Measurements from ENCODE around the gene METTL24.
"Not testable (repeated sequence)": the region's sequence is repeated elsewhere in the genome, so short reads cannot be mapped to it uniquely, and the experiment has no call there.

Gene METTL24

DNA sequence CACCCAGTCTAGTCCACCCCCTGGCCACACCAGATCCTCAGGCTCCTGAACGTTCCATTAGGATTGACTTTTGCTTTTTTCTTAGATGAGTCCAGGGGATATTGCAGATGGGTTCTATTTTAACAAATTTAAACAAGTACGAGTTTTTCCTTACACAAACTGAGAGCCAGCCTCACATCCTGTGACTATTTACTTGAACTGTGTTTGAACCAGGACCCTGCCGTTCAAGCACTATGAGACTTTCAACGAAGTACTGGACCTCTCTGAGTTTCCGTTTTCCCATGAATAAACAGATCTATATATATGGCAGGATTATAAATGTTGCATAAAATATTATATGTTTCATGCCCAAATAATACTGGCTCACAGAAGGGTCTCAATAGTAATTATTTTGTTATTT is 1.4 kb upstream of the METTL24 start:
- FAIRE-seq: no peak

DNA sequence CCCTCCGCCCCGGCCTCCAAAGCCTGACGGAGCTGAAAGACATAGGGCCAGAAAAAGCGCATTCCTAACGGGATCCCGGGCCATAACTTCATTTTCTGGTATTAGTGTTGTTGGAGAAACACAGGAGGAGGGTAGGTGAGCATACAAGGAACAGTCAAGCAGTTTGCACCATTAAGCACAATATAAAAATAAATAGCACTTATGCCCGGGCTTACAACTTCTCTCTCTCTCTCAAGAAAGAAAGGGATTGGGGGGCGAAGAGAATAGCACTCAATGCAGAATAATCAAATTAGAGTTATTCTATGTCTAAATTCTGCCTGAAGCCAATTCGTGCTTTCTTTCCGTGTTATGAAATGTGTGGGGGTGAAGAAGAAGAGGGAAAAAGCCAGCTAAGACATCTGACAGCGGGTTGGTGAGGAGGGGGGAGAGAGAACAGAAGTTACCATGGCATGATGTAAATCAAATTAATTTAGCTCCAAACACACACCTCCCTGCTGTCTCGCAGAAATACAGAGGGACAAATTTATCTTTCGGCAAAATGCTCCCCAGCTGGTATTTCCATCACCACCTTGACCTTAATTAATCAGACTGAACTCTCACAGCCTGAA is 508 bp upstream of the METTL24 start:
- no peak for FAIRE-seq

DNA sequence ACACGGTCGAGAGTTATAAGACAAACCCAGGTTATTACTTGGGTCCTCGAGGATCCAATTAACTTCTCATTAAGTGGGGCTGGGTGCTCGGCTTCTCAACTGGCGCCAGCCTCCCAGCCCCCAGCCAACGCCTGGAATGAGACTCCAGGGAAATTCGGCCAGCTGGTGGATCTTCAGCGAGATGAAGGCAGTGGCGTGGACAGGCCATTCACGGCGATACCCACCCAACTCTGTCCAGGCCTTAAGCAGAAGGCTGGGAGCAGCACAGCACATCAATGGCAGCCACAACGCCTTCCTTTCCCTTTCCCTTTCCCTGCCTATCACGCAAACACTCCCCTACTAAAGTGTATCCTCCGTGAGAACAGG is 868 bp downstream of the METTL24 start:
- FAIRE-seq: no peak

DNA sequence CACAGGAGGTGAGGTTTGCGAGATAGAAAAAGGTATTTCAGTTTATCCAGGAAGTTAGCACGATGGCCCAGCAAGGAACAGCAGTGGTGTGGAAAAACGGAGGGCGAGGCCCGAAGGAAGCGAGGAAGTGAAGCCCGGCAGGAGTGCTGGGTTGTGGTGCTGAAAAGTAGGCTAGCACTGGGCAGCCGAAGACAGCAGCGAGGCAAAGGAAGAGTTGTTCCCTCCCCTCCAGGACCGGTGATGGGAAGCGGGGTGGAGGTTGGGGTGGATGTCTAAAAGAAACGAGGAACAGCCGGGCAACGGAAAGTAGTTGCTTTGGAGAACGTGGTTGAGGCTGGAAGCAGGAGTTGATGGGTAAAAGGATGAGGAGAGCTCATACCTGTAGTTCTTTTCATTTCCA is 1.4 kb downstream of the METTL24 start:
- FAIRE-seq: no peak

DNA sequence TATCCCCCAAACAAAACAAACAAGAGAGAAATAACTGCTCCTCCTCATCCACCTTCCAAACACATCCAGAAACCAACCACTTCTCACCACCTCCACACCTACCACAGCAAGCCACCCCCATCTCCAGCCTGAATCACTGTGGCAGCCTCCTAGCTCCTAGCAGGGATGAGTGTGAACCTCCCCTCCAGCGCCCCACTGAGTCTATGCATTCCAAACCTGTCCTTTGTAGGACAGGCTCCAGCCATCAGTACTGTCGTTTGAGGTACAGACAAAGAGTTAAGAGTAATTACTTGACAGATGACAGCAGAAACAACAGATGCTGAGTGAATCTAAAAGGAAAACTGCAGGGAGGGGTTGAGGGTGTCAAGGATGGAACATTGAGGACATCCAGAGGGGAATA is 2.4 kb downstream of the METTL24 start:
- FAIRE-seq: no peak

DNA sequence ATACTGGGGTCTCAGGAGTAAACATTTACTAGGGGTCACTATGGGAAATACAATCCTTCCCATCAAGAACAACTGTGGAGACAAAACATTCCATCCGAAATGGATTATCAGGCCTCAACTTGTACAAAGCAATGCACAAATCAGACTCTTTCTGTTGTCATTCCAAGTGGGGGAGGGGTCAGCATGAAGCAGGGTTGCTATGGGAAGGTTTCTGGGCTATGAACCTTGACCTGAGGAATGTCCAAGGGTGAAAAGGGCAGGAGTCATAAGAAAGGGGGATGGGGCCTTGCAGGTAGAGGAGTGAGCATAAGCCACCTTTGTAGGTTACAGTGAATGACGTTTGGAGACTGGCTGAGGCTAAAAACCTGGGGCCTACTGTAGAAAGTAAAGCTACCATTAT is 3.1 kb downstream of the METTL24 start:
- no peak for FAIRE-seq

DNA sequence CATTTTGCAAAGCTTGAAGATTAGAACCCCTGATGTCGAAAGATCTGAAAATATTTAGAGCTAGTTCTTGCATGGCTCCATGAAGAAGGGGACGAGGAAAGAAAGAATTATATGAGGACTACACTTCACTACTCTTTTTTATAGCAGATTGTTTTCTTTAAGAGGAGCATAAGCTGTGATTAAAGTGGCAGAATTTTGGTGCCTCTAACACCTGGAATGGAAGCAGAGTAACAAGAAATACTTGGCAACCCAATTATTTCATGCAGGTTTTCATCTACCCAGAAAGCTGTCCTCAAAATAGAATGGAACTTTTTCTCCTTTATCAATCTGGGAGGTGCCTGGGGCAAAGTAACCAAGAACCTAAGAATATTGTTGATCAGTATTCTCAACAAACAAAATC is 4.0 kb downstream of the METTL24 start:
- FAIRE-seq: no peak

DNA sequence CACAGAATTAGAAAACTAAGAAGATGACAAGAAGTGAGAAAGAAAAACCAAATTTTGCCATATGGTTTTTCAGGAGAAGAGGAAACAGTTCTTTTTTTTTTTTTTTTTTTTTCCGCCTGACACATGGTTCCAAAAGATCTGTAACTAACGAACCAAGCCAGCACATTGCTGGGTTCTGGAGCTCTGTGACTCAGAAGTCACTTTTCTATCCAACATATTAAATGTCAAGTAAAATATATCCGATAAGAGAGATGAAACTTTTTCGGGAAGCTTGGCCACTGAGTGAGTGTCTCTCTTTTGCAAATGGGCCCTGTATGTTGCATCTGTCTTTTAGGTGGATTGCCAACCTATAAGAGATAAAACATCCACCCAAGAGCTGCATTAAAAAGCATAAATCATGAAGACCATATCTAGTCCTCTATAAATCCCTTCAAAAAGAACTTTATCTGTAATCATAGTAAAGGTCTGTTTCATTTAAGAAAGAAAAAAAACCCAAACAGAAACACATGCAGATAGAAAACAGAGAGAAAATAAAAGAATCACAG is 4.6 kb downstream of the METTL24 start:
- no peak for FAIRE-seq

DNA sequence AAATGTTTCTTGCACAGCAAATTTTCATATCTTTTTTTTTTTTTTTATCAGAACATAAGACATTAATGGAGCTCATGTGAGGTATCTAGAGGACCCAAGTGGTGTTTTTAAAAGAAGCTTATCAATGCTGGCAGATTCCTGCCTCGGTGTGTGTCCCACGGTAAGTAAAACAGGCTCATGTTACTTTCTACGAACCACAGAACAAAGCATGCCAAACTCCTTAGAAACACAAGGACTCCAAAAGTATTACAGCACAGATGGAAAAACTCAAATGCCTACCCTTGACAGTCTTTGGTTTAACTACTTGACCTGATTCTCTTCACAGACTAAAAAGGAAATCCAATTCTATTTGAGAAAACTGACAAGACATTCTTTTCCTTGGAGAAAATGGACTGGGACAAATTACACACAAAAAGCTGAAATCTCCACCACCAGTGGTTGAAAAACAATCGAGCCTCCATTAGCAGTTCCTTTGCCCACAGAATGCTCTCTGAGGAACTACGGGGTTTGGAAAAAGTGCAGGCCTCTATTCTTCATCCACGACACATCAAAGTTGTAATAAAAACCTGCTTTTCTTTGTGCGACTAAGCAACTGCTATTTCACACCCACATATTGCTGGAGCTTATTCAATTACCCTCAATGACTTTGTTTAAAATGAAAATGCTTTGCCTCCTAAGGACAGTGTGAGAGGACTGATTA is 5.4 kb downstream of the METTL24 start:
- no peak for FAIRE-seq

DNA sequence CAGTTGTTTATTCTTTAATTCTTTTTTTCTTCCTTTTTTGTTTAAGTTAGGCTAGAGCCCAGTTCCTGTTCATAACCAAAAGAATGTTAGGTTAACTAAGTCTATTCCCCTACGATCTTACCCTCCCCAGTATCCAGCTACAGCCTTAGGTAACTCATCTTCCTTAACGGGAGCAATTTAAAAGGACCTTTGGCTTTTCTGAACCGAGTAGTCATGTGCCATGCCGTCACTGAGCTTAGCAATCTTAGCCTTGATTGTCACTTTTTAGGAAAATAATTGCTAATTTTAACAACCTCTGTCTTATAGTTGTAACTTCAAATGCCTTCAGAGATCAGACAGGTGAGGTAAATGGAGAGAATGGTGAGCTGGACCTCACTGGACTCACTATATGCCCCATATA is 6.2 kb downstream of the METTL24 start:
- no peak for FAIRE-seq

DNA sequence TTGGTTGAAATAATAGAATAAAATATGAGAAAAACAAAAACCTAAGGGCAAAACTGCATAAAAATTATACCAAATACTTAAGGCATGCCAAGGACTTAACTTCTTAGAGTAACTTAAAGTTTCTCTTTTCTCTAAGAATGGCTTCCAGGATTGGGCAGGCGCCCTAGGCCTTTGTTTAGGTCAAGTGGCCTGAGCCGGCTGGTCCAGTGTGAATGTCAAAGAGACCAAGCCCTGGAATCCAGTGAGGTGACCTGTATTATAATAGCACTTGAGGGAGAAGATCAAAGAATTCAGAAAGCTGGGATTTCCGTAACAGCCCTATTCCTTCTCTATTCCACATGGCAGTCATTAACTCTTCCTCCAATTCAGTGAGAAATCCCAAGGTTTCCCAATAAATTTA is 6.6 kb downstream of the METTL24 start:
- no peak for FAIRE-seq

DNA sequence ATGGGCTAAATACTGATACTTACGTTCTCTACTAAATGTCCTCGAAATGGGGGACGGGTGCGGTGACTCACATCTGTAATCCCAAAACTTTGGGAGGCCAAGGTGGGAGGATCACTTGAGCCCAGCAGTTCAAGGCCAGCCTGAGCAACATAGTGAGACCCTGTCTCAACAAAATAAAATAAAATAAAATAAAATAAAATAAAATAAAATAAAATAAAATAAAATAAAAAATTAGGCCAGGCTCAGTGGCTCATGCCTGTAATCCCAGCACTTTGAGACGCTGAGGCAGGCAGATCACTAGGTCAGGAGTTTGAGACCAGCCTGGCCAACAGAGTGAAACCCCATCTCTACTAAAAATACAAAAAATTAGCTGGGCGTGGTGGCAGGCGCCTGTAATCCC is 7.6 kb downstream of the METTL24 start:
- FAIRE-seq: not testable (repeated sequence)

DNA sequence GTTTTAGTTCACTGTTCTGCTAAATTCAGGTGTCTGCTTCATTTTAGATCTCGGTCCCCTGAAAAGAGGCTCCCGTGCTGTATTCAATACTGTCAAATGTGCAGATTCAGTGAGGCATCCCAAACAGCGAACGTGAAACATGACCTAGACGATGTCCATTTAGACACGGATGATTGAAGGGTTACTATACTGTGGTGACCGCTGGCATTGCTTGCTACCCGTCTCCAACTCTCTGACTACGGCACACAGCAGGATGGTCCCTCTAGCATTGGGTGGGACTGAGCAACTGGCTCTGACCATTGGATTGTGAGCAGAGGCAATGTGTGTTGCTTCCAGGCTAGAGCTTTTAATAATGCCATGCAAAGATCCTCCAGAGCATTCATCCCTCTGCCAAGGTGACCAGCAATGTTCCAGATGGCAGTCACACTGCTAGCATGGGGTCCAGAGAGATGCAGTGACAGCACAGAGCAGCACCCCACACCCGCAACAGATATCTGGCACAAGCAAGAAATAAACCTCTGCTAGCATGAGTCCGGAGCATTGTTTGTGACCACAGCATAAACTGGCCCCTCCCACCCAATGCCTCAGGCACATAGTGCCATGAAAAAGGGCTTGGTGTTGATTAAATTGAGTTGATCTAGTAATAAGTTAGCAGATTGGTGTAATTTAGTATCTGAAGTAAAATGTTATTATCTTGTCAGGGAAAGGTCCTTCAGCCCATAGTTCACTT is 9.0 kb downstream of the METTL24 start:
- FAIRE-seq: no peak

DNA sequence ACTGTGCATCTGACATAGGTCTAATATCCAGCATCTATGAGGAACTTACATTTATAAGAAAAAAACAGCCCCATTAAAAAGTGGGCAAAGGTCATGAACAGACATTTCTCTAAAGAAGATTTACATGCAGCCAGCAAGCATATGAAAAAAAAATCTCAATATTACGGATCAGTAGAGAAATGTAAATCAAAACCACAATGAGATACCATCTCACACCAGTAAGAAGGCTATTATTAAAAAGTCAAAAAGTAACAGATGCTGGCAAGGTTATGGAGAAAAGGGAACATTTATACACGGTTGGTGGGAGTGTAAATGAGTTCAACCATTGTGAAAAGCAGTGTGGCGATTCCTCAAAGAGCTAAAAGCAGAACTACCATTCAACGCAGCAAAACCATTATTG is 13.1 kb downstream of the METTL24 start:
- FAIRE-seq: no peak

DNA sequence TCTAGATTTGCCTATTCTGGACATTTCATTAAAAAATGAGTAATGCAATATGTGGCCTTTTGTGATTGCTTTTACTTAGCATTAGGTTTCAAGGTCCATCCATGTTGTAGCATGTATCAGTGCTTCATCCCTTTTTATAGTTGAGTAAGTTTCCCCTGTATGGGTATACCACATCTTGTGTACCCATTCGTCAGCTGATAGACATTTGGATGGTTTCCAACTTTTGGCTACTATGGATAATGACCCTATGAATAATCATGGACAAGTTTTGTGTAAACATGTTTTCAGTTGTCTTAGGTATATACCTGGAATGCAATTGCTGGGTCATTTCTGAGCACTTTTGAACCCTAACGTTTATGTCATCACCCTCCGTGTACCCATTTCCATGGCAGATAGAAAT is 15.4 kb downstream of the METTL24 start:
- no peak for FAIRE-seq

DNA sequence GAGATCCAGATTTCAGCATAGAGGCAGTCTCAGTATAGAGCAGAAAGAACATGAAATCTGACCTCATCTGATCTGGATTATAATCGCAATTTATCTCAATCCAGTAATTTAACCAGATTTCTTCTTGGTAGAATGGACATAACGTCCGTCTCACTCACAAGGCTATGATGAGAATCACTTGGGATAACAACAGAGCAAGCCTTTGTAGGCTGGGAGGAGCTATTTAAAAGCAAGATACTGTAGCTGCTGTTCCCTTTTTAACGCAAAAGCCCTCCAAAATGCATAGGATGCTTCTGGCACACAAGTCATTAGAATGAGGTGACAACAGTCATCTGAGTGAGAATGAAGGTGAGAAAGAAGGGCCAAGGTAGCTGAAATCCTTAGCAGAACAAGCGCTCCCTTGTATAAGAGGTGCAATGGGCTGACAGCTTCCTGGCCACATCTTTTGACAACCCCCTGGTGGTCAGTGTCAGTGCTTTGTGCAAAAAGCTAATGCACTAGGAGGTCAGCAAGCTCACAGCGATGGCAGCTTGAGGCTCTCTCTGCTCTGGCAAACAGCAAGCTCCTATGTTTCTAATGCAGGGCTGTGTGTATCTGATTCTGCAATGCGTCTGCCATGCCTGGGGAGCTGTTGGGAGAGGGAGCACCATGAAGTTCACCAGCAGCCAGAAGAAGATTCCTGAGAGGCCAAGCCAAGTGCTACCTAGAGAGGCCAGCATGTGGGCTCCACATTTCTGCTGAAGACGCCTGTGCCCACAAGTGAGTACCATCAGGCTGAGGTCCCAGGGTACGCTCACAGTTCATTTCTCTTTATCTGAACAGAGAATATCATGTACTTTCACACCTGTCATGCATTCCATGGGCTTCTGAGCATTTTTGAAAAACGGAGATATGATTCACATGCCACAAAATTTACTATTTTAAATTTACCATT is 16.2 kb downstream of the METTL24 start:
- no peak for FAIRE-seq

DNA sequence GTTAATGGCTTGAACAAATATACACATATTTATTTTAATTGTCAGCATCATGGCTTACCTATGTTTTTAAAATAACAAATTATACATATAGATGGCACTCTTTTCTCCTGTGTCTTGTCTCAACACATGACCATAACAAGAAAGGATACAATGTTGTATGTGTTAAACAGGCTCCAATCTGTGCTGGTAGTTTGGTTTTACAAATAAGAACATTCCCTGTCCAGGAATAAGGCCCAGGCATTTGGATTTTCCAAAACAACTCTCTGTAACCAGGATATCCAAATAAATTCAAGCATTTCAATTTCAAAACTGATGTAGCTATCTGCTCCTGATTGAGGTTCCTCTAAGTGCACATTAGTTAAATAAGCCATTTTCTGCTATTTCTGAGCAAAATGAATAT is 17.1 kb downstream of the METTL24 start:
- no peak for FAIRE-seq

DNA sequence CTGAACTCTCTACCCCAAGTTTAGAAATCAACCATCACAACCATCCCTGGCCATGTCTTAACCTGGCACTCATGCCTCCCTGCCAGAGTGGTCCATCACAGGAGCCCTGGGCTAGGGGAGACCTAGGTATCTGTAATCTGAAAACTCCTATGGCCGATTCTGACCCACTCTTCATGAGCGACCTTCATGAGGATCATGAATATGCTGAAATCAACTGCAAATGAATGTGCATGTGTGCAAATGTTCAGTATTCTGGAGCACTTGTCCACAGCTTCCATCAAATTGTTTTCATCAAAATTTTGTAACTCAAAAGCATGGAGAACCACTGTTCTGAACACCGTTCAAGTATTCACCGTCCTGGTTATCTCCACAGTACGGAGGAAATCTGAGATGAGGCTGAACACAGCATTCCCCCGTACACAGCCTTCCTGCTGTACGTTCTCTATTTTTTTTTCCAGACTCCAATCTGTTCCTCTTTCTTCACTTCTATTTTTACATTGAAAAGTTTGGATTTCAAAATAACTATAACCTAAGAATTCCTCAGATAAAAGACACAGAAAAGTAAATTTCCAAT is 17.7 kb downstream of the METTL24 start:
- no peak for FAIRE-seq

DNA sequence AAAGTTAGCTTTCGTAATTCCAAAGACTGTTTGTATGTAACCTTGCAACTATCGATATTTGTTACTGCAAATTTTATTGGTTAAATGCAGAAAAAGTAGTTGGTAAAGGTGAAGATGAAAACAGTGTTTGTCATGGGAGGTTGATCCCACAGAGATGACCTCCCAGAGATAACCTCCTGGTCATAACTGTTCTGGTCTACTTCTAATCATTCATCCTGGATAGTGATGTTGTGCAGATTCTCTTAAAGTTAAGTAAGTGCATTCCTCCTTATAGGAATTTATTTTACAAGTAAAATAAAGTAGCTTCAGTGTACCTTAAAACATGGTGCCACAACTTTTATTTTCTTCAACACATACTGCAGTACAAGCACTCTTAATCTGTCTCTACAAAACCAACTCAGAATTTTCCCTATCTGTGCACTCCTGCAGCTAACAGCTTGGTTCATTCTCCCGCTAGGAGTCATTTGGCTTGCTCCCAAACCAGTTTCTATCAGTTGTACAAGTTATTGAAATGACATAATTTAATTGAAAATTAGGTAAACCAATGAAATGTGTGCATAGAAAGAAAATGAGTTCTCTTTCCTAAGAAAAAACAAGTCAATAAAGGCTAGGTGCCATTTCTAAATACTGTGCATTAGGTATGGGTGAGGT is 19.2 kb downstream of the METTL24 start:
- no peak for FAIRE-seq

DNA sequence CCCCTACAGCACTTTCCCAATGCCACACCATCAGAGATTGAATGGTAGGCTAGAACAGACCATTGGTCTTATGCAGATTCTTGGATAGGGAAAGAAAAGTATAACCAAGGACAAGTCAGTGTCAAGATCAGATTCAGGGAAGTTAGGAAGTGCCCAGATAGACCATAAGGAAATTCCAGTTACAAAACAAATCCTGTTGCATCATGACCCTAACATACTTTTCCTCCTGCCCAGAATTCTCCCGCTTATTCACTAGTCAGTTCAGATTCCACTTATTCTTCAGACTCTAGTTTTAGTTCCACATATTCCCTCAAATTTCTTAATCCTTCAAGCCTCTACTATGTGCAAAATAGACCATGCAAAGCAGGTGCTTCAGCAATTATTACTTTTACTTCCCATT is 20.7 kb downstream of the METTL24 start:
- FAIRE-seq: no peak

DNA sequence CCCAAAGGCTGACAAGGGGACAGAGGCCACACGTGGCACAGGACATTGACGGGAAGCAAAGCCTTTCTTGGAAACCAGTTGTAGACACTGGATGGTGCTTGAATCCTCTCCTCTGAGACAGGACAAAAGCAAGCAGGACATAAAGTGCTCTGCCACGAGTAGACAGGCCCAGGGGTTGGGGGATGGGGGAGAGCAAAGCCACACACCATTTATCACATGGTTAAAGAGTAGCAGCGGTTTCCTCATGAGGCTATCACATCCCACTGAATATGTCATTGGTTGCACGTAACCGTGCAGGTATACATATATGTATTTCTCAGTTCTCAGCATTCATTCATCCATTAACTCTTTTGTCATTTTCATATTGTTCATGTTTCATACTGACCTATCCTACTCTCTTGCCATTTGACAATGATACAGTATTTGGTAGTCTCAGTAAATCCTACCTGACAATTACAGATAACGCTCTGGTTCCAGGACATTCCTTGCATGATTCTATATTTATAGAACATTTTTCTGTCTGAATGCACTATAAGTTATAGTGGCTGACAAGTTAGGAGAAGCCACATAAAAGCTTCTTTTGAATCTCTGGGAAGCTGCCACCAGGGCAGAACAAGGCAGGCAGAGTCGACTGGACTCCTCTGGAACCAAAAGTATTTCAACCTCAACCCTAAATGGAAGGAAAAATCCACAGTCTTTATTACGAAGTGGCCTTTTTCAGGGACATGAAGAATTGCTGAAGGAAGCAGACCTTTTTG is 23.5 kb downstream of the METTL24 start:
- FAIRE-seq: no peak

All from colon (tissue), 2 donors.